UCSD-AML1 (cell line): ENCODE measurements around the gene MT1M.
"Not testable (repeated sequence)": the region's sequence is repeated elsewhere in the genome, so short reads cannot be mapped to it uniquely, and the experiment has no call there.

Source experiments
- DNase-seq: peaks from one replicate; lab custom pipeline; 2025; ENCODE audit not compliant: unreplicated experiment; lab: John Stamatoyannopoulos, UW

MT1M gene

DNA sequence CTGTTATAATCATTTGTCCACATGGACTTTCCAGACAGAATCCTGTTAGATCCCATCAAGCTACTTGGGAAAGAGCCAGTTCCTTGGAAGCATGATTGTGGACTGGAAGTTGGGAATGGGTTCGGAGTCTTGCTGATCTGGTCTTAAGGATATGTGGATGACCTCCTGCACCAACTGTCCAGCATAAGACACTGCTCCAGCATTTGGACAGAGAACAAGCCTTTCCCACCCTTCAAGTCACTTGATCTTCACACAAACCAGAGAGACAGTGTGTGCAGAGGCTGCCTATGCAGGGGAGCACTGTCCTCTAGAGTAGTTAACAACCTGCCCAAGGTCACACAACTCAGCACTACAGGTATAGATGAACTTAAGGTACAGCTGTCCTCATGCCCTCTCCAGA, 13.4 kb downstream of the MT1M start:
- no peak for DNase-seq

DNA sequence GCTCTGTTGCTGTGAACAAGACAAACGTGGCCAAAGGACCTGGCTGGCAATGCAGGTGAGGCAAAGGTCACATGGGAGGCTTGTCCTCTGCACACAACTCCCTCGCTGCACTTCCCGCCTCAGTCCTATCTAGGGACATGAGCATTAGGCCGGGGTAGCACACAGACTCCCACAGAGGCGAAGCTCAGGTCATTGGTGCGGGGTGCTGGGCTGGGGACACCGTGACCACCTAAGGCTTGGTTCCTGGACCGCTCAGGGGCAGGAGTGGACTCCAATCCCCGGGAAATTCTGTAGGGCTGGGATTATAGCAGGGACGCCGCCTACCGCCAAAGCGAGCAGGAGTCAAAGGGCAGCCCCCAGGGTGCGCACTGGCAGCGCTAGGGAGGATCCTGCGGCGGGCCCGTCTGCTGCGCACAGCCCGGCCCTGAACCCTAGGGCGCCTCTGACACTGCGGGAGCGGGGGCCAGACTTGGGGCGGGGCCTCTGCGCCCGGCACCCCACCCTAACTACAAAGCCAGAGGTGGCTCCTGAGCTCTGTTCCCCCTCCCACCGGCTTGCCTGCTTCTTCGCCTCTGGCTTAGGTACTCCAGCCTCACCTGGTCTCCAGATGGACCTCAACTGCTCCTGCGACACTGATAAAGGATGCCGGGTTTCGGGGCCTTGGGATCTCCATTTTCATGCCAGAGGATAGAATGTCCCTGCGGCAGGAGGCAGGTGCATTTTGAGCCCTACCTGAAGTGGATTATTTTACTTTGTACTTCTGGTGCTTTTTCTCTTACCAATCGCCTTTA, 15.4 kb downstream of the MT1M start:
- DNase-seq = no peak

DNA sequence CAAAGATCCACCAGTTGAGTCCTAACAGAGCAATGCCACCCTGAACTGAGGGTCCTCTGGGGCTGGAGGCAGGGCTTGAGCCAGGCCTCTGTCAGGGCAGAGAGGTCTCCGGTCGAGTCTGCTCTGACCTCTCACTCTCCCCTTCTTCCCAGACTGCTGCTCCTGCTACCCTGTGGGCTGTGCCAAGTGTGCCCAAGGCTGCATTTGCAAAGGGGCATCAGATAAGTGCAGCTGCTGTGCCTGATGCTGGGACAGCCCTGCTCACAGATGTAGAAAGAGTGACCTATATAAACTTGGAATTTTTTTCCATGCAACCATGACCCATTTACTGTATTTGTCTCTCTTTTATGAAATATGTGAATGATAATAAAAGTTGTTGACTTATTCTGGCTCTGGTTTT, 16.8 kb downstream of the MT1M start:
- no peak for DNase-seq

DNA sequence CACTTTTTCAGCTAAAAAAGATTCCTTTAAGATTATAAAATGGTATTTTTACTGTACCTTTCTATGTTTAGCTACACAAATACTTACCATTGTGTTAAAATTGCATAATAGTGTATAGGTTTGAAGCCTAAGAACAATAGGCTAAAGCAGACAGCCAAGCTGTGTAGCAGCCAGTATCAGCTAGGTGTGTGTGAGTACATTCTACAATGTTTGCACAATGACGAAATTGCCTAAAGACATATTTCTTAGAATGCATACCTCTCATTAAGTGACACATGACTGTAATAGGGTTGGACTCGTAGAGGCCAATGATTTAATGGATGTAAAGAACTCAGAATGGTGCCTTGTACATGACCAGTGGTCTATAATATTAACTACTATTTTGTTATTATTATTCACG, 17.4 kb downstream of the MT1M start:
- no peak for DNase-seq

DNA sequence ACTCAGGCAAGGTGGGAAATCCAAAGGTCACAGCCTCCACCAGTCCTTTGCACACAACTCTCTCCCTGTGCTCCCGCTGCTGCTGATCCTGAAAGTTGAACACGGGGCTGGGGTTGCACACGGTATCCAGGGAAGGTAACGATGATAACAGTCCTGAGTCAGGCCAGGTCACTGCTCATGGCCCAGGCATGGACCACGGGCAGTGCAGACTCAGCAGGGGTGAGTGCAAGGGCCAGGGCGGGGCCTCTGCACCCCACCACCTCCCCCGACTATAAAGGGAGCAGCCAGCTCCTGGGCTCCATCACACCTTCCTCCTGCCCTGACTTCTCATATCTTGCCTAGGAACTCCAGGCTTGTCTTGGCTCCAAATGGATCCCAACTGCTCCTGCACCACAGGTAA, 19.1 kb downstream of the MT1M start, which contains the start of gene MT1B:
Gene MT1B, plus strand, starts transcription at position 301 of the 400 bp plus-strand sequence. Its CDS starts 68 bp downstream, at position 369.
- DNase-seq = no peak

DNA sequence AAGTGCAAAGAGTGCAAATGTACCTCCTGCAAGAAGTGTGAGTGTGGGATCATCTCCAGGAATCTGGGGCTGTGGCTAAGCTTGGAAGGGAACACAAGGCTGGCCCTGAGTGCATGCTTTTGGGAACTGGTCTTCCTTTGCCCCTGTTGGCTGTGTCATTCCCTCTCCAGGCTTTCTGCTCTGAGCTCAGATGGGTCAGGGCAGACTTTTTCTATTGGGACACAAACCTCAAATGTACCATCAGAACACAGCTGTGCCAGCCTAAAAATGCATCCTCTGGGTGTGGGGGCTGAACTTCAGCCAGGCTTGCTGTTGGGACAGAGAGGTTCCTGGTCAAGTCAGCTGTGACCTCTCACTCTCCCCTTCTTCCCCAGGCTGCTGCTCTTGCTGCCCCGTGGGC, 20.1 kb downstream of the MT1M start:
- DNase-seq = no peak

DNA sequence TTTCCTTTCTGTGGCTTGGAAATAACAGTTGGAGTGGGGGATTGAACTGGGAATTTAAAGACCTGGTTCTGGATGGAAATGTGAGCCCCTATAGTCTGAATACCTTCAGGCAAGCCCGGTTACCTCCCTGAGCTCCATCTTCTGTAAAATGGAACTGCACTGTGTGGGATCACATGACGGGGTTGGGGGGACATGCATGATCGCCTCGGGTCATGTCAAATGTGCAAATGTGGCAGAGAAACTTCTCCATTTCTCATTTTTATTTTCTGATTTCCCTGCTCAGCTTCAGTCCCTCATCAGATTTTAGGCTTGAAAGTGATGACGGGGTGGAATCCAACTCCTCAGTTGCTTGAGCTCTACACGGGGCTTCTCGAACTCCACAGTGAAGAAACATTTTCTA, 20.8 kb downstream of the MT1M start:
- DNase-seq = no peak

DNA sequence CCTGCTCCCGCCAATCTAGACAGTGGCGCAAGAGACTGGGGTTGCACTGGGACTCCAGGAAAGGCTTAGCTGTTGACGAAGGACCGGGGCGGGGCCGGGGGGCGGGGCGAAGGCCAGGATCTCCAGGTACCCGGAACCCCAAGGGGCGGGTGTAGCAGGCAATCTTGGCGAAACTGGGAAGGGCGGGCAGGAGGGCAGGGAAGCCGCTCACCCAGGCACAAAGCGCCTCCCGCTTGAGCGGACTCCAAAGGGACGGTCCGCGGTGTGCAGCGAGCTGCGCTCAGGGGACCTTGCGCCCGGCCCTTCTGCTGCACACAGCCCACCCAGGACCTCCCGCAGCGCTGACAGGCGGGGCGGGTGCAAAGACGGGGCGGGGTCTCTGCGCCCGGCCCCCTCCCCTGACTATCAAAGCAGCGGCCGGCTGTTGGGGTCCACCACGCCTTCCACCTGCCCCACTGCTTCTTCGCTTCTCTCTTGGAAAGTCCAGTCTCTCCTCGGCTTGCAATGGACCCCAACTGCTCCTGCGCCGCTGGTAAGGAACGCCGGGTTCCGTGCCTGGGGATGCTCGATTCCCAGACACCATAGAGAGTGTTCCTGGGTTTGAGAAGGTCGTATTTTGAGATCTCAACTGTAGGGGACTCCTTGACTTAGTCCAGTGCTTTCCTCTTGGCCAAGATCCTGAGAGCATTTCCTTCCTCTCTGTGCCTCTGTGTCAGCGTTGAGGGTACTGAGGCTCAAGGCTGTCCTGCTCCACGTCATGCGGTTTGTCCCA, 25.3 kb downstream of the MT1M start, which contains the start of gene MT1F:
Gene MT1F, plus strand, starts transcription at position 405 of the 772 bp plus-strand sequence. Its CDS starts 100 bp downstream, at position 505.
- DNase-seq = peak; percentile 71

DNA sequence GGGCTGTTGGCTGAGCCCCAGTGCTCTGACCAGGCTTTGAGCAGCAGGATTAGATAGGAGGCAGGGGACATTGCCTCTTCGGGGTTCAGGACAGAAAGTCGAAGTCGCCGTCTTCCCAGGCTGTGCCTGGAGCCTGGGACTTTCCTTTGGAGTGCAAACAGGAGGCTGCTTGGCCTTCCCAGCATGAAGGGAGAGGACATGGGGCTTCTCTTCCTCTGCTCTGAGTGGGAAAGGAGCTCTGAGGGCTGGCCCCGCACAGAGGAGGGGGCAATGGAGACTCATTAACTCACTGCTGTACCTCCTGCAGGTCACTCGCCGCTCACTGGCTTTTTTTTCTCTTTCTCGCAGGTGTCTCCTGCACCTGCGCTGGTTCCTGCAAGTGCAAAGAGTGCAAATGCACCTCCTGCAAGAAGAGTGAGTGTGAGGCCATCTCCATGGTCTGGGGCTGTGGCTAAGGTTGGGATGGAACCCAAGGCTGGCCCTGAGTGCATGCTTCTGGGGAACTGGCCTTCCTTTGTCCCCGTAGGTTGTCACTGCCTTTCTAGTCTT, 25.9 kb downstream of the MT1M start:
- DNase-seq = no peak

DNA sequence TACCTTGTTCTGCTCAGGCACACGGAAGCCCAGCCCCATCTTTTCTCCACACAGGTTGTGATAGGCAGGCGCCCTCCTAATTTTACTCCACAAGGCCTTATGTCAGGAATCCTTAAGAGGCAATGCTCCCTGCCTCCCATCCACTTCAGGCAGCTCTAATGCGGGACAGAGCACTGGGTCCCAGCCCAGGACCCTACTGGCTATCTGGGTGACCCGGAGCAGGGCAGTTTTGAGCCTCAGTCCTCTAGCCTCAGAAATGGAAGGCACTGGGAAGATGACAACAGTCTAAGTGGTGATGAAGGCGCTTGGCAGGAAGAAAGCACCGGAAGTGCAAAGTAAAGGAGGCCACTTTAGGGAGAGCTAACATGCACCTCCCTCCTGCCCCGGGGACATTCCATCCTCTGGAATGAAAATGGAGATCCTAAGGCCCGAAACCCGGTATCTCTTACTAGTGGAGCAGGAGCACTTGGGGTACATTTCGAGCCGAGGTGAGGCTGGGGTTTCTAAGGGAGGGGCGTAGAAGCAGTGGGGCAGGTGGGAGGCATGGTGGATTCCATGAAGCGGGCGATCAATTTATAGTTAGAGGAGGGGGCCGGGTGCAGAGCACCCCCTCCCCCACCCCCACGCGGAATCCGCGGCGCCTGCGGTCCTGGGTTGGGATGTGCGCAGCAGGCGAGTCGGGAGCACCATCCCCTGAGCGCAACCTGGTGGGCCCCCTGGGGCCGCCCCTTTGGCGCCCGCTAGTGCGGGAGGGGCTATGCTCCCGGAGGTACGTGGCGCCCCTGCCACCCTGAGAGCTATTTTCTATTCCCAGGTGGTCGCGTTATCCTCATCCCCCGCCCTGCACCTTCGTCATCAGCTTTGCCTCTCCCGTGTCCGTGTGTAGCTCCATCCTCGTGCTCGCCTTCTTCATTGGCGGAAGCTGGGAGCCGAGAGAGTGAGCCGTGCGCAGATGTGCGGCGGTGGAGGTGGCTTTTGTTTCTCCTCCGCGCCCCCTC, 30.2 kb downstream of the MT1M start:
- DNase-seq = no peak

DNA sequence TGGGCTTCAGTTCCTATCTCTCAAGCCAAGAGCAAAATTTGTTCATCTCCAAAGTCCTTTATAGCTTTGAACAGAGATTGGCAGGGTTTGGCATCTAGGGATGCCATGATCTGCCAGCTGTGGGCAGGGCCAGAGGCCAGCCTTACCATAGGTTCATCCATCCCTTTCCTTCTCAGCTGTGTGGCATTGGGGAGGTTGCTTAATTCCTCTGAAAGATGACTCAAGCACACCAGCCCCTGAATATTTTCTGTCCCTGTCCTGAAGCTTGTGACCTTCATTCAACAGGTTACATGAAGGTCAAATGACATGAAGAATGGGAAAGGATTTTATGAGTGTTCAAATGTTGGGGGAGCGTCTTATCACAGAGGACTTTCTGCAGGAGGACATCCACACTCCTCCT, 32.0 kb downstream of the MT1M start:
- DNase-seq = no peak

DNA sequence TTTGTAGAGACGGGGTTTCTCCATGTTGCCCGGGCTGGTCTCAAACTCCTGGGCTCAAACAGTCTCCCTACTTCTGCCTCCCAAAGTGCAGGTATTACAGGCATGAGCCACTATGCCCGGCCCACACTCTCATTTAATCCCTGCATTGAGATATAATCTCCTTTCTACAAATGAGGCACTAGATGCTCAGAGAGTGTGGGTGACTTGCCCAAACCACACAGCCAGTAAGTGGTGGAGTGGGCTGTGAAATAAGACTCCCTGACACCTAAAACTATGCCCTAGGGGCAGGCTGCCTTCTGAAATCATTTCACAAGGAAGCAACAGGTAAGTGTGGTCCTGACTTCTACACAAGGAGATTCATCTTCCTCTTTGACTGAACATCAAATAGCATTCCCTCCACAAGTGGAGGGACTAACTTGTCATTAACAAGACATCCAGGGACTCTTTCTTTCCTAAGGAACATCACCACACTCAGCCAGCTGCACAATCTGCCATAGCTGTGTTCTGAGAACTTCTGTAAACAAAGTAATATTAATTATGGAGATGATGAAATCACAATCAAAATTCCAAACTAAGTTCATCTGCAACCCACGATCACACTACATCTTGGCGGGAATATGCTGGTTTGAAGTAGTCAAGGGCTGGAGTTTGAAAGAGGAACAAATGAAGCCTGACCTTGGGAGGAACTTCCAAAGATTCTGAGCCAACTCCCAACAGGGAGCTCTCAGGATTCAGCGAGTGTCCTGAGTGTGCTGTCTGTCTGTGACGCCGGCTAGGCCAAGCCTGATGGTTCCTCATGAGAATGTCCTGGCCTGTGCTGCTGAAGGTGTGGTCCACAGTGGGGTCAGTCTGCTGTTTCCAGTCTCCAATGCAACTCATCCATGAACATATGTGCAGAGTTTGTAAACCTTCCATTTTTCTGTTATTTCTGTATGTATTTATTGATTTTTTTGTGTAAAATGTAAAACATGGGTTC, 33.1 kb downstream of the MT1M start:
- not testable (repeated sequence) for DNase-seq

DNA sequence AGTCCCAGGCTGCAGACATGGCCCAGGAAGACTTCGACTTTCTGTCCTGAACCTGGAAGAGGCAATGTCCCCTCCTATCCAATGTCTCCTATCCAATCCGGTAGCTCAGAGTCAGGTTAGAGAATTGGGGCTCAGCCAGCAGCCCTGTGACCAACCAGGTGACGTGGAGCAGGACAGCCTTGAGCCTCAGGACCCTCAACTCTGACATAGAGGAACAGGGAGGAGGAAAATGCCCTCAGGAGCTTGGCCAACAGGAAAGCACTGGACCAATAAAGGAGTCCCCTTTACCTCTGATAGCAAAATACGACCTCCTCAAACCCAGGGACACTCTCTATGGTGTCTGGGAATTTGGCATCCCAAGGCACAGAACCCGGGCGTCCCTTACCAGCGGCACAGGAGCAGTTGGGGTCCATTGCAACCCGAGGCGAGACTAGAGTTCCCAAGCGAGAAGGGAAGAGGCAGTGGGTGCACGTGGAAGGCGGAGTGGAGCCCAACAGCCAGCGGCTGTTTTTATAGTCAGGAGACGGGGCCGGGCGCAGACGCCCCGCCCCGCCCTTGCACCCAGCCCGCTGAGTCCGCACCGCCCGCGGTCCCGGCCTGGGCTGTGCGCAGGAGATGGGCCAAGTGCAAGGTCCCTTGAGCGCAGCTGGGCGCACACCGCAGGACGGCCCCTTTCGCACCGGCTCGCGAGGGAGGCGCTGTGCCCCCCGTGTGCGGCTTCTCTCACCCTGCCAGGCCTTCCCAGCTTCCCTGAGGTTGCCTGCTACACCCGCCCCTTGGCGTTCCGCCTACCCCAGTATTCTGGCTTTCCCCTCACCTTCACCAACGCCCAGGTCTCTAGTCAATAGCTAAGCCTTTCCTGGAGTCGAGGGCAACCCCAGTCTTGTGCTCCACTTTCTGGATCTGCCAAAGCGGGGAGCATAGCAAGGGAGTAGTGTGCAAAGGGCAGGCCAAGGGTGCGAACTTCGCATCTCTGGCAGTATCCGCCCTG, 35.4 kb downstream of the MT1M start, which contains the start of gene MT1G:
Gene MT1G, minus strand, starts transcription at position 485 of the 991 bp plus-strand sequence. Its CDS starts 72 bp downstream, at position 413.
- no peak for DNase-seq

DNA sequence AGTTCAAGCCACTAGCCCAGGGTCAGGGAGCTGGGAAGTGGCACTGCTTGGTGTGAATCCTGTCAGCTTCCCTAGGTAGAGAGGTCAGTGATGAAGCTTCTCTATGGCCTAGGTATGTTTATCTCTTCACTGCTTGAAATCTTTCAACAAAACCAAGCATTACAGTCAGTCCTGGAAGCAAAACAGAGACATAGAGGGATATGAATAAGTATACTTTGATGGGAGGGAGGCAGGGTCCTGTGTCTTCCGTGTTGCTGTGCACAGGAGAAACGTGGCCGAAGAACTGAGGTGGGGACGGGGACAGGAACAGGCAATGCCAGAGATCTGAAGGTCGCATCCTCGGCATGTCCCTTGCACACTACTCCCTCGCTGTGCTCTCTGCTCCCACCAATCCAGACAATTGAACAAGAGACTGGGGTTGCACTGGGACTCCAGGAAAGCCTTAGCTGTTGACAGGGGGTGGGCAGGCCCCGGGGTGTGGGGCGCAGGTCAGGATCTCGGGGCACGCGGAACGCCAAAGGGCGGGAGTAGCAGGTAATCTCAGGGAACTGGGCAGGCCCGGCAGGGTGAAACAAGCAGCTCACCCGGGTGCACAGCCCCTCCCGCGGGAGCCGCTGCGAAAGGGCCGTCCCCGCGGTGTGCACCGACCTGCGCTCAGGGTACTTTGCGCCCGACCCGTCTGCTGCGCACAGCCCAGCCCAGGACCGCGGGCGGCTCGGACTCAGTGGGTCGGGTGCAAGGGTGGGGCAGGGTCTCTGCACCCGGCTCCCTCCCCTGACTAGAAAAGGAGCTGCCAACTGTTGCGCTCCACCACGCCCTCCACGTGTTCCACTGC, 36.8 kb downstream of the MT1M start, which contains the start of gene MT1H:
Gene MT1H, plus strand, starts transcription at position 810 of the 835 bp plus-strand sequence. CDS start 71 bp downstream, outside the sequence.
- no peak for DNase-seq

DNA sequence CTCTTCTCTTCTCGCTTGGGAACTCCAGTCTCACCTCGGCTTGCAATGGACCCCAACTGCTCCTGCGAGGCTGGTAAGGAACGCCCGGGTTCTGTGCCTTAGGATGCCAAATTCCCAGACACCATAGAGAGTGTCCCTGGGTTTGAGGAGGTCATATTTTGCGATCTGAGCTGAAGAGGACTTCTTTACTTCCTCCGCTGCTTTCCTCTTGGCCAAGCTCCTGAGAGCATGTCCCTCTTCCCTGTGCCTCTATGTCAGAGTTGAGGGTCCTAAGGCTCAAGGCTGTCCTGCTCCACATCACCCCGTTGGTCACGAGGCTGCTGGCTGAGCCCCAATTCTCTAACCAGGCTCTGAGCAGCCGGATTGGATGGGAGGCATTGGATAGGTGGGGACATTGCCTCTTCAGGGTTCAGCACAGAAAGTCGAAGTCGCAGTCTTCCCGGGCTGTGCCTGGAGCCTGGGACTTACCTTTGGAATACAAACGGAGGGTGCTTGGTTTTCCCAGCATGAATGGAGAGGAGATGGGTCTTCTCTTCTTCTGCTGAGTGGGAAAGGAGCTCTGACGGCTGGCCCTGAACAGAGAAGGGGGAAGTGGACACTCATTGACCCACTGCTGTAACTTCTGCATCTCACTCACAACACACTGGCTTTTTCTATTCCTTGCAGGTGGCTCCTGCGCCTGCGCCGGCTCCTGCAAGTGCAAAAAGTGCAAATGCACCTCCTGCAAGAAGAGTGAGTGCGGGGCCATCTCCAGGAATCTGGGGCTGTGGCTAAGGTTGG, 37.6 kb downstream of the MT1M start:
- no peak for DNase-seq

DNA sequence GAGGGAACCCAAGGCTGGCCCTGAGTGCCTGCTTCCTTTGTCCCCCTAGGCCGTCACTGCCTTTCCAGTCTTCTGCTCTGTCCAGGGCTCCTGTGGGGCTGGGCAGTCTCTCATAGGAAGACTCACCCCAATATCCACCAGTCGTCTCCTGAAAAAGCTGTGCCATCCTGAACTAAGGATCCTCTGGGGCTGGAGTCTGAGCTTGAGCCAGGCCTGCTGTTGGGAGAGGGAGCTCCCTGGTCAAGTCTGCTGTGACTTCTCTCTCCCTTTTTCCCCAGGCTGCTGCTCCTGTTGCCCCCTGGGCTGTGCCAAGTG, 38.1 kb downstream of the MT1M start:
- no peak for DNase-seq
